Measurements from ENCODE around the gene MMP24.
"Not testable (repeated sequence)": the region's sequence is repeated elsewhere in the genome, so short reads cannot be mapped to it uniquely, and the experiment has no call there.

The MMP24 gene

GRCh38 chr20:35216541-35216940, 9.9 kb upstream of the MMP24 start:
- DNase-seq (ENCODE audit: low read depth, low spot score), result no peak

GRCh38 chr20:35223941-35224340, 2.5 kb upstream of the MMP24 start:
- DNase-seq (ENCODE audit: low read depth, low spot score), result no peak

GRCh38 chr20:35224536-35224935, 2.0 kb upstream of the MMP24 start:
- DNase-seq (ENCODE audit: low read depth, low spot score), result no peak

GRCh38 chr20:35225319-35226125, 968 bp upstream of the MMP24 start:
- no peak for DNase-seq (ENCODE audit: low read depth, low spot score)

GRCh38 chr20:35226884-35227681, 593 bp downstream of the MMP24 start:
- DNase-seq (ENCODE audit: low read depth, low spot score), result no peak

- DNase-seq (ENCODE audit: low read depth, low spot score), result no peak
Measured at GRCh38 chr20:35232575-35232974, 6.1 kb downstream of the MMP24 start.

- no peak for DNase-seq (ENCODE audit: low read depth, low spot score)
Measured at GRCh38 chr20:35235881-35236280, 9.4 kb downstream of the MMP24 start.

- DNase-seq (ENCODE audit: low read depth, low spot score), result no peak
Measured at GRCh38 chr20:35237486-35237885, 11.0 kb downstream of the MMP24 start.

GRCh38 chr20:35238170-35238569, 11.7 kb downstream of the MMP24 start:
- DNase-seq (ENCODE audit: low read depth, low spot score), result no peak

- no peak for DNase-seq (ENCODE audit: low read depth, low spot score)
Measured at GRCh38 chr20:35238735-35239134, 12.2 kb downstream of the MMP24 start.

- no peak for DNase-seq (ENCODE audit: low read depth, low spot score)
Measured at GRCh38 chr20:35240083-35240810, 13.8 kb downstream of the MMP24 start.

GRCh38 chr20:35240811-35241293, 14.4 kb downstream of the MMP24 start:
- DNase-seq (ENCODE audit: low read depth, low spot score), result no peak

- no peak for DNase-seq (ENCODE audit: low read depth, low spot score)
Measured at GRCh38 chr20:35243317-35243716, 16.8 kb downstream of the MMP24 start.

GRCh38 chr20:35243986-35244385, 17.5 kb downstream of the MMP24 start:
- DNase-seq (ENCODE audit: low read depth, low spot score), result no peak

GRCh38 chr20:35246723-35247122, 20.2 kb downstream of the MMP24 start:
- DNase-seq (ENCODE audit: low read depth, low spot score), result no peak

- DNase-seq (ENCODE audit: low read depth, low spot score), result no peak
Measured at GRCh38 chr20:35248641-35249475, 22.4 kb downstream of the MMP24 start.

- no peak for DNase-seq (ENCODE audit: low read depth, low spot score)
Measured at GRCh38 chr20:35251613-35251940, 25.1 kb downstream of the MMP24 start.

GRCh38 chr20:35252037-35252461, 25.6 kb downstream of the MMP24 start:
- no peak for DNase-seq (ENCODE audit: low read depth, low spot score)

- DNase-seq (ENCODE audit: low read depth, low spot score), result not testable (repeated sequence)
Measured at GRCh38 chr20:35252598-35252997, 26.1 kb downstream of the MMP24 start.

- DNase-seq (ENCODE audit: low read depth, low spot score), result no peak
Measured at GRCh38 chr20:35253010-35253409, 26.5 kb downstream of the MMP24 start.

GRCh38 chr20:35254448-35254999, 28.0 kb downstream of the MMP24 start:
- no peak for DNase-seq (ENCODE audit: low read depth, low spot score)
